Activated naive CD8-positive, alpha-beta T cell (primary cell): ENCODE measurements around the gene THUMPD2.

ENCODE experiments used
- H3K27ac Mint-ChIP-seq: one replicate; pipeline ENCODE4 v1.8.0; 2021; ENCODE audit warnings: mixed read lengths
- H3K27me3 Mint-ChIP-seq: one replicate; pipeline ENCODE4 v1.8.0; 2021; ENCODE audit warnings: mixed read lengths
- H3K36me3 Mint-ChIP-seq: one replicate; pipeline ENCODE4 v1.8.0; 2021; ENCODE audit warnings: mixed read lengths
- H3K4me1 Mint-ChIP-seq: one replicate; pipeline ENCODE4 v1.8.0; 2021; ENCODE audit warnings: low read depth, mixed read lengths
- H3K4me3 Mint-ChIP-seq: one replicate; pipeline ENCODE4 v1.8.0; 2021; ENCODE audit warnings: mild to moderate bottlenecking, mixed read lengths
- H3K9me3 Mint-ChIP-seq: one replicate; pipeline ENCODE4 v1.8.0; 2021; ENCODE audit warnings: low read depth, mixed read lengths

The THUMPD2 gene

GRCh38 chr2:39715822-39716221, 63.2 kb downstream of the THUMPD2 start:
- Mint-ChIP-seq H3K9me3 (no peaks in the 10 kb centered on the region), H3K36me3 (no peaks in the 10 kb centered on the region), H3K27ac (no peak overlapping the region), H3K4me3 (no peak overlapping the region), H3K4me1 (no peaks in the 10 kb centered on the region), H3K27me3 (peaks cover 4% of the 10 kb centered on the region)

- Mint-ChIP-seq H3K36me3 (no peaks in the 10 kb centered on the region), H3K4me1 (no peaks in the 10 kb centered on the region), H3K4me3 (no peak overlapping the region), H3K9me3 (no peaks in the 10 kb centered on the region), H3K27me3 (no peaks in the 10 kb centered on the region), H3K27ac (no peak overlapping the region)
Measured at GRCh38 chr2:39715095-39715494, 64.0 kb downstream of the THUMPD2 start.

DNA sequence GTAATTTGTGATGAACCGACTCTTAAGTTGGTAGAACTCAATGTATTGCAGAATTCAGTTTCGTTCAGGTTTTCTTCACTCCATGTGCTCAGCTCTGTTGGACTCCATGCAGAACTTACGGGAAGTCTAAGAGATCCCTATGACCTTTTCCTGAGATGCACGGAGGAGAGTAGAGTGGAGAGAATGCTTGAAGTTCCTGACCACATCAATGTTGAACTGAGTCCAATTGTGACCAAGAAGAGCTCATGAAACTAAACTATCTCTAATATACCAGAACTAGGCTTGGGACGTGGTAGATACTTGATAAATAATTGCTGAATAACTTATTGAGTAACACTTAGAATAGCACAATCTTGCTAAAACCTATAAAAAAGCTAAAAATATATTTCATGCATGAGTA, 66.1 kb downstream of the THUMPD2 start:
- H3K4me3 Mint-ChIP-seq = no peak overlapping the region
- no peaks in the 10 kb centered on the region for H3K4me1 Mint-ChIP-seq
- H3K27ac Mint-ChIP-seq = no peak overlapping the region
- no peaks in the 10 kb centered on the region for H3K36me3 Mint-ChIP-seq
- peaks cover 1% of the 10 kb centered on the region for H3K27me3 Mint-ChIP-seq
- no peaks in the 10 kb centered on the region for H3K9me3 Mint-ChIP-seq

- Mint-ChIP-seq H3K4me3 (no peak overlapping the region), H3K27ac (no peak overlapping the region), H3K9me3 (no peaks in the 10 kb centered on the region), H3K4me1 (no peaks in the 10 kb centered on the region), H3K36me3 (no peaks in the 10 kb centered on the region), H3K27me3 (peaks cover 5% of the 10 kb centered on the region)
Measured at GRCh38 chr2:39710807-39711206, 68.3 kb downstream of the THUMPD2 start.

DNA sequence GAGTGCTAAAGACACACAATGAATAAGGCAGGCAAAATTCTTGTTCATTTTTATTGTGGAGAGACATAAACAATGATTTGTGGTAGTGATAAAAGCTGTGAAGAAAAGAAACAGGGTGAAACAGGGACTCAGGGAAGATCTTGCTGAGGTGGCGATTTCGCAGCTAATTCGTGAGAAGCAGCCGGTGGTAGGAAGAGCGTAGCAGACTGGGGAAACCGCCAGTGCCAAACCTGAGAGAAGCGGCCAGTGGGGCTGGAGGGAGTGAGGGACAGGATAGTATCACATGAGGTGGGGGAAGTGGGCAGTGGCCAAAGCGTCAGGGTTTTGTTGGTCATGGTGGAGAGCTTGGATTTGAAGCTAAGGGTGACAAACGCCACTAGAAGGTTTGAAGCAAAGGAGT, 71.1 kb downstream of the THUMPD2 start:
- H3K36me3 Mint-ChIP-seq = no peaks in the 10 kb centered on the region
- no peaks in the 10 kb centered on the region for H3K4me1 Mint-ChIP-seq
- H3K9me3 Mint-ChIP-seq = no peaks in the 10 kb centered on the region
- H3K27ac Mint-ChIP-seq = no peak overlapping the region
- H3K4me3 Mint-ChIP-seq = no peak overlapping the region
- peaks cover 7% of the 10 kb centered on the region for H3K27me3 Mint-ChIP-seq

DNA sequence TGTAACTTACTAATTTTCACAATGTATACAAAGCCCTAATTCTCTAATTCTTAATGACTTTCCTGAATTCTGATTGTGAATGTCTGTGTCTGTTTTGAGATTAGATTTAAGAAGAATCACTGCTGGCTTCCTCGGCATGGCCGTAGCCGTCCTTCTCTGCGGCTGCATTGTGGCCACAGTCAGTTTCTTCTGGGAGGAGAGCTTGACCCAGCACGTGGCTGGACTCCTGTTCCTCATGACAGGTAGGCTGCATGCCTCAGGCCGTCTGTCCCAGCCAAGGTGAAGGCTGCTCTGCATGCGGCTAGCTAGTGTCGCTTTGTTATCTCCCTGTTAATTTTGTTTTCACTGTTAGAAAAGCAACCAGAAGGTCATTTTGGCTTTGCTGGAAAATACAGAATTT, 72.1 kb downstream of the THUMPD2 start:
- no peaks in the 10 kb centered on the region for H3K4me1 Mint-ChIP-seq
- H3K27ac Mint-ChIP-seq = no peak overlapping the region
- no peaks in the 10 kb centered on the region for H3K36me3 Mint-ChIP-seq
- H3K4me3 Mint-ChIP-seq = no peak overlapping the region
- peaks cover 7% of the 10 kb centered on the region for H3K27me3 Mint-ChIP-seq
- peaks cover 5% of the 10 kb centered on the region for H3K9me3 Mint-ChIP-seq

DNA sequence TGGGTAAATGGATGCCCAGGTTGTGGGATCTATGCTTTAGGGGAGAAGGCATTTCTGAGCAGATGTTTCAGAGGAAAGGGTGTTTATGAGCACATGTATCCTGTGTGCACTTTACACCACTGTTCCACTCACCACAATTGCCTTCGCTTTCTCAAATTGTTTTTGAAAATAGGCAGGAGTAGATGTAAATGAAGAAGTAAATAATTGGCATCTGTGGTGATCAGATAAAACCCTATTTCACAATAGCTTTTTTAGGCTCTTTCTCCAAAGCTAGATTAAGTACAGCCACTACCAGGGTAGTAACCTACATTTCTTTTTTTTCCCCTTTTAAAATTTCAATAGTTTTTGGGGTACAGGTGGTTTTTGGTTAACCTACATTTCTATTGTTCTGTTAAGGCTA, 72.7 kb downstream of the THUMPD2 start:
- peaks cover 7% of the 10 kb centered on the region for H3K27me3 Mint-ChIP-seq
- peaks cover 11% of the 10 kb centered on the region for H3K9me3 Mint-ChIP-seq
- no peak overlapping the region for H3K27ac Mint-ChIP-seq

GRCh38 chr2:39705638-39706037, 73.4 kb downstream of the THUMPD2 start:
- no peak overlapping the region for H3K4me3 Mint-ChIP-seq
- no peak overlapping the region for H3K27ac Mint-ChIP-seq
- H3K36me3 Mint-ChIP-seq = peaks cover 2% of the 10 kb centered on the region
- H3K27me3 Mint-ChIP-seq = peaks cover 7% of the 10 kb centered on the region
- peaks cover 13% of the 10 kb centered on the region for H3K9me3 Mint-ChIP-seq
- H3K4me1 Mint-ChIP-seq = no peaks in the 10 kb centered on the region

More for the DNA sequence above, 72.7 kb downstream of the THUMPD2 start:
- Mint-ChIP-seq H3K4me3 (no peak overlapping the region), H3K4me1 (no peaks in the 10 kb centered on the region), H3K36me3 (peaks cover under 1% of the 10 kb centered on the region)

DNA sequence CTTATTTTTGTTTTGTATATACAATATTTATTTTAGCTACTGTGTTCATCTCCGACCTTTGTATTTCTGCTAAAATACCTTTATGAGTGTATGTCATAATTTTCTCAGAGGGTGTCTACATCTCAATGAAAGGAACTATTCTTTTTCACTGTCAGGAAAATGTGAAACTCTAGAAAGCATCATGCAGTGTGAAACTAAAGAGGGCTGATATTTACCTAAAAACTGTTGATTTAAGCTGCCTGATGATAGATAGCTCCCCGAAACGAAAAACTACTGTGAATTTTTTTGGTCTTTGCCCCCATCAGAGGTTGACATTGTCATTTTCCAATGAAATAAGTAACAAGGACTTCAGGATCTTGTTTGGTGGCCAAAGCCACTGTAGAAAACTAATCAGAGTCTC, 74.5 kb downstream of the THUMPD2 start:
- Mint-ChIP-seq H3K9me3 (peaks cover 18% of the 10 kb centered on the region), H3K27ac (no peak overlapping the region), H3K4me1 (no peaks in the 10 kb centered on the region), H3K4me3 (no peak overlapping the region), H3K27me3 (peaks cover 7% of the 10 kb centered on the region), H3K36me3 (peaks cover 2% of the 10 kb centered on the region)

- Mint-ChIP-seq H3K36me3 (peaks cover 2% of the 10 kb centered on the region), H3K4me3 (no peak overlapping the region), H3K27me3 (peaks cover 7% of the 10 kb centered on the region), H3K4me1 (no peaks in the 10 kb centered on the region), H3K27ac (no peak overlapping the region), H3K9me3 (peaks cover 18% of the 10 kb centered on the region)
Measured at GRCh38 chr2:39703181-39703872, 75.7 kb downstream of the THUMPD2 start.

GRCh38 chr2:39701137-39701536, 77.9 kb downstream of the THUMPD2 start:
- Mint-ChIP-seq H3K9me3 (peaks cover 18% of the 10 kb centered on the region), H3K4me1 (no peaks in the 10 kb centered on the region)

DNA sequence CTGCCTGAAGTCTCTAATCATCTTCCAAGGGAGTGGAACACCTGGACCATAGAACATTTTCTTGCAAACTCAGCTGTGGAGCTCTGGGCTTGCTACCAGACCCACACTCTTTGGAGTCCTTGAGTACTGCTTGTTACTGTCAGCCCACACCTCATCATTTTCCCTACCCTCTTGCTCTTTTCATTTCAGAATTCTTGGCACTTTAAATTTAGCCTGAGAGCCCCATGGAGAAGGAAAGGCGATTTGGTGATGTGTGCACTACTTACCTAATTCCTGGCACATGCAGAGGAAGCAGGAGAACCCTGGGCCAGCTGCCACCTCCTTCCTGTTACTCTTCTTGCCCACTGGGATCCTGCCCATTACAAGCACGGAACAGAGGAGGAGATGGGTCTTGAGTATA, 81.6 kb downstream of the THUMPD2 start:
- Mint-ChIP-seq H3K4me1 (no peaks in the 10 kb centered on the region), H3K9me3 (peaks cover 18% of the 10 kb centered on the region), H3K36me3 (peaks cover 2% of the 10 kb centered on the region), H3K27ac (no peak overlapping the region), H3K27me3 (peaks cover 7% of the 10 kb centered on the region), H3K4me3 (no peak overlapping the region)

More at GRCh38 chr2:39701137-39701536, 77.9 kb downstream of the THUMPD2 start:
- Mint-ChIP-seq H3K4me3 (no peak overlapping the region), H3K36me3 (peaks cover 2% of the 10 kb centered on the region), H3K27me3 (peaks cover 2% of the 10 kb centered on the region), H3K27ac (no peak overlapping the region)

DNA sequence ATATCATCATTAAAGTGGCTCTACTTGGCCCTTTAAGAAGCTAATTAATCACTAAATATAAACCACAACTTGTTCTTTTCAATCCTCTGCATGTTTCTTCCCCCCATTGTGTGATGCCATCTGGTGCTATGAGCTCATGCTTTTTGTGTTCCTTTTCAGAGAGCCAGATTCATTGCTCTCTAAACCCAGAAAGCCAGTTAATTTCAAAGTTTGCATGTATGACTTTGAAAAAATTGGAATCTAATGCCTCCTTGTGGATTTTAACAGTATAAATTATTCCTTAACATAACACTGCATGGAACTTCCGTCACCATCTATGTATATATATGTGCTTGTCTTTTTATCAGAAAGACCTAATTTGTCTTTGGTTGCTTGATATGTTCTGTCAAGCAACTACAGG, 82.2 kb downstream of the THUMPD2 start:
- no peak overlapping the region for H3K27ac Mint-ChIP-seq

GRCh38 chr2:39696101-39696553, 82.9 kb downstream of the THUMPD2 start:
- Mint-ChIP-seq H3K4me1 (no peaks in the 10 kb centered on the region), H3K9me3 (peaks cover 8% of the 10 kb centered on the region), H3K4me3 (no peak overlapping the region), H3K27ac (no peak overlapping the region), H3K27me3 (peaks cover 7% of the 10 kb centered on the region), H3K36me3 (no peaks in the 10 kb centered on the region)

More for the DNA sequence above, 82.2 kb downstream of the THUMPD2 start:
- H3K4me1 Mint-ChIP-seq = no peaks in the 10 kb centered on the region
- peaks cover 12% of the 10 kb centered on the region for H3K9me3 Mint-ChIP-seq
- H3K36me3 Mint-ChIP-seq = peaks cover 2% of the 10 kb centered on the region
- no peak overlapping the region for H3K4me3 Mint-ChIP-seq
- H3K27me3 Mint-ChIP-seq = peaks cover 7% of the 10 kb centered on the region

- H3K36me3 Mint-ChIP-seq = peaks cover 3% of the 10 kb centered on the region
- no peak overlapping the region for H3K4me3 Mint-ChIP-seq
- peaks cover 9% of the 10 kb centered on the region for H3K9me3 Mint-ChIP-seq
- H3K27me3 Mint-ChIP-seq = peaks cover 12% of the 10 kb centered on the region
- no peak overlapping the region for H3K27ac Mint-ChIP-seq
- H3K4me1 Mint-ChIP-seq = no peaks in the 10 kb centered on the region
Measured at GRCh38 chr2:39693245-39693644, 85.8 kb downstream of the THUMPD2 start.

DNA sequence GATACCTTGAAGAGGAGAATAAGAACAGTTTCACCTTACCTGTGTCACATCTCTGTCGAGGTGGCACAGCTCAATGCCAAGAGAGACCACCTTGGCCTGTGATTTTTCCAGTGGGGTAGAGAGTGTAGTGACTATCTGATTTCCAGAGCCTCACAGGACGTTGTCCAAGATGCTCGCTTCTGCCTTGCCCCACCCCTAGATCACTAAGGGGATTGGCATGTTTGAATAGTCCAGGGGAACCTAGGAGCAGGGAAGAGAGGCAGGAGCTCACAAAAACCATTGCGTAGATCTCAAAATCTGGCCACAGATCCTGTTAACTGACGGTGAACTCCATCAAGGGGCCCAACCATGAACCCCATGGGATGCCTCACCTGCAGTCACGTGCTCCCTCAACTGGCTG, 89.2 kb downstream of the THUMPD2 start:
- Mint-ChIP-seq H3K27me3 (peaks cover 15% of the 10 kb centered on the region), H3K27ac (no peak overlapping the region), H3K9me3 (peaks cover 9% of the 10 kb centered on the region), H3K4me3 (no peak overlapping the region), H3K4me1 (no peaks in the 10 kb centered on the region), H3K36me3 (peaks cover 3% of the 10 kb centered on the region)
